ENCODE results near the gene PPP1R7. TPM values are rescaled to one million over a fixed set of nuclear protein-coding genes. Genes with fewer than 3 reads are reported as not detected.

Gene PPP1R7
- total and polyA plus RNA-seq, 9 of the 15 experiments (the other 6 are each of a cell fraction or from before 2014, with no cell fraction given): 37.5 to 75.0 (median 50.5) TPM

- ATAC-seq: no peak
- H4K20me1 ChIP-seq (replicated peaks; ENCODE audit: control insufficient read depth, insufficient read depth, low read length): no peaks in the 10 kb centered on the region
- H3K79me2 ChIP-seq (ENCODE audit: control insufficient read depth, insufficient read depth, low read length): no peaks in the 10 kb centered on the region
- H3K4me2 ChIP-seq (ENCODE audit: insufficient read depth, low read length): no peak overlapping the region
- DNase-seq (ENCODE audit: extremely low read depth in 1 of 4, low spot score in 3 of 4): no peak
- BruUV-seq (replicated peaks): no TSS peak
- 91% methylated on average over 7 of the region's 25 CpGs for WGBS (ENCODE audit: insufficient coverage, low coverage, missing lambda C conversion rate)
- no peak for FAIRE-seq
- H2AFZ ChIP-seq (ENCODE audit: low read depth, low read length): no peak overlapping the region
- H3K27me3 ChIP-seq (ENCODE audit: control insufficient read depth in 2 of 2, insufficient read depth in 2 of 2, low read length in 2 of 2): no peaks in the 10 kb centered on the region
- H3K4me1 ChIP-seq (replicated peaks in 1 of 2; ENCODE audit: control insufficient read depth in 2 of 2, insufficient read depth in 2 of 2, low read length in 2 of 2): 0 out of 5 replicates have a peak, but pooled peaks cover 0 to 6% of the 10 kb centered on the region in 2 experiments
- H3K9me1 ChIP-seq (ENCODE audit: control insufficient read depth, insufficient read depth, low read length): no peaks in the 10 kb centered on the region
- ChIA-PET POLR2A (interaction anchor here (0.6 to 1.2 kb wide), 2 partner anchors 11 to 44 kb away, joined by 3 to 4 read pairs; no protein-coding TSS in a partner anchor), CTCF (ENCODE audit: low intra/inter-chr PET ratio) (no interaction called here)
- H3K27ac ChIP-seq (ENCODE audit: extremely low read depth, low read depth, low read length): no peak overlapping the region
- H3K9ac ChIP-seq (ENCODE audit: insufficient read depth in 1 of 2, low read depth in 2 of 2, low read length in 2 of 2): no peak overlapping the region
- no peaks in the 10 kb centered on the region for H3K9me3 ChIP-seq (replicated peaks; ENCODE audit: control insufficient read depth, insufficient read depth, low read depth, low read length)
- in situ Hi-C loops (cut with MboI): no loop called here
- intact Hi-C loops (cut with micrococcal nuclease): no loop called here
- peaks cover 34% of the 10 kb centered on the region; the same call in 1 of the 3 replicates for H3K36me3 ChIP-seq (ENCODE audit: control insufficient read depth, insufficient read depth, low read length)
- no peak overlapping the region for H3K4me3 ChIP-seq
- TF ChIP-seq FOXA3 (CRISPR knock-in tag; conservative IDR thresholded peaks at IDR 0.05 in 1 of 2, IDR thresholded peaks at IDR 0.05 in 1 of 2) (no peak), ZNF609 (CRISPR knock-in tag; IDR thresholded peaks at IDR 0.05; ENCODE audit: borderline replicate concordance) (no peak), NKRF (IDR thresholded peaks at IDR 0.05; ENCODE audit: borderline replicate concordance) (no peak), ZNF778 (CRISPR knock-in tag; IDR thresholded peaks at IDR 0.05) (no peak), KLF6 (CRISPR knock-in tag; IDR thresholded peaks at IDR 0.05; ENCODE audit: borderline replicate concordance) (no peak), ZNF274 (IDR thresholded peaks at IDR 0.05; ENCODE audit: borderline replicate concordance, low read depth, low read length) (no peak), TAL1 (IDR thresholded peaks at IDR 0.05) (no peak), SIN3B (IDR thresholded peaks at IDR 0.05; ENCODE audit: low read depth) (no peak), CEBPZ (IDR thresholded peaks at IDR 0.05; ENCODE audit: borderline replicate concordance, low read depth, low read length) (no peak)
Measured at GRCh38 chr2:241136661-241137260, 13.5 kb upstream of the PPP1R7 start.

Data from K562 (cell line).